ENCODE measurements around the gene SLF1.
A peak's percentile ranks its signal among the peaks of the same experiment; 100 is the strongest.

Gene SLF1

DNA sequence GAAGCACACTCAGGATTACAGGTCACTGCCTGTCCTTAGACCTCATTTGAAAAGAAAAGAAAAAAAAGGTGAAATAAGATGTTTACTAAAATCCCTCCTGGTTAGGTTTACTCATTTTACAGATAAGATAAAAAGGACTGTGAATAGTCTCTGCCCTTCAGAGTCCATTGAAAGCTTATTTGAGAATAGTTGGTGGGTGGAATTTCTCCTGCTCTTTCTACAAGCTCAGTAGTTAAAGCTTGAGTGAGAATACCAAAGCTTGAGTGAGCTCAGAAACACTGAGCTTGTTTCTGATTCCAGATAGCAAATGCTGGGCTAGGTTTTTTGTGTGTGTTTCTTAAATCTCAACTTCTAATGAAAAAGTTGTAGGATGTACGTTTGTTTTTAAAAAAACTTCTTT lies 106.7 kb downstream of the SLF1 start:
- no peak for ATAC-seq

DNA sequence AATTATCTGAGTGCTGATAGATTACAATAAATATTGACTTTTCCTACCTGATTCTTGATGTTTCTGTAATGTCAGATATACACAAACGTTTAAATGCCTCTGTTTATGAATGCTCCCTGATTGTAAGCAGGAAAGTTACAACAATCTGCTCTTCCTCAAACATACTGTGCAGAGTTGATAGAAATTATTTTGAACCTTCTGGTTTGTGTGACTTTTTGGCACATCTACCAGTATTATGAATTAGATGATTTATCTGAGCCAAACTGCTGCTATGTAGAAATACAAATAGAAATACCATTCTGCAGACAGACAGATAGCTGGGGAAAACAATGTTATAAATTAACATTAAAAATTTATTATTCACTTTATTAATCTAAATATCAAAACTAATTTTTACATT lies 113.0 kb downstream of the SLF1 start:
- no peak for ATAC-seq

DNA sequence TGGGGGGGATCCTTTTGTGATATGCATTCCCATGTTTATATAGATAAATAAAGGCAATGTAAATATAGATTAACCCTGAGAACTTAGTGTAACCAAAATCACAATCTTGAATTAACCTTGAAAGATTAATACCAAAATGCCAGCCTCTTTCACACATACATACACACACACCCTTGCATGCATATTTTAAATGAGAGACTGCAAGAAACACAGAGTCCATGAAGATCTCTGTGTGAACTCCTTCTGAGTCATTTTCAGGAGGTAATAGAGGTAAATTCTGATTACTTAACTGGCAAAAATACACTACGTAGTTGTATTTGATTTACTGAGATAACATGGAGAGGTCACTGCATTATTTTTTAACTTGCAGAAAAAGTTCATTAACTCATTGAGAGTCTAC lies 118.0 kb downstream of the SLF1 start:
- no peak for ATAC-seq

DNA sequence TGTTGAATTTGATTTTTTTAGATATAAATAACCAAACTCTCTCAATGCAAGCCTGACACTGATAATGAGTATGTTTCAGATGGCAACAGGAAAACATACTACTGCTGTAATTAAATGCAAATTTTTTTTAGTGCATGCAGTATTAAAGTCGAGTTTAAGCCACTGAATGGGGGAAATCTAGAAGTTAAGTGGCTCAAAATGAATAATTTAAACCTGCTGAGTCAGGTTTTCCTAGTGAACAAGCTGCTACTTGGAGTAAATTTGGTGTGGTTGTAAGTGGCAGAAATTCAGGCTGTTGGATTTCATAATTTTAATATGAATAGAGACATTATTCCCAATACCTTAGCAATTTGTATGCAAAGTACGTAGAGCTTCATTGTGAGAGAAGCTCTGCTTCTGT lies 121.8 kb downstream of the SLF1 start:
- no peak for ATAC-seq

DNA sequence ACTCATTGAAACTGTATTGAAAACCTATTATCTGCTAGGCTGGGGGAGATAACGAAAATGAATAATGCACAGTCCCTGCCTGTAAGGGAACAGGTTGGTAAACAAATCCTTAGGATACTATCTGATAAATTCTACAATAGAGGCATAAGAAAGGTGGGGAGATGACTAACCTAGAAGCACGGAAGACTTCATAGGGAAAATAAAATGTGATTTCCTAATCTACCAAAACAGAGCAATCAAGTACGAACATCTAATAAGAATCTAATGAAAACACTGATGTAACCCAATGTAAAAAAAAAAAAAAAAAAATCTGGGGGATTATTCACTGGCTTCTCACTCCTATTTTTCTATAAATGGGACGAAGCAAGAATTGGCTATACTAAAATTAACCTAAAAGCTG lies 124.4 kb downstream of the SLF1 start:
- no peak for ATAC-seq

DNA sequence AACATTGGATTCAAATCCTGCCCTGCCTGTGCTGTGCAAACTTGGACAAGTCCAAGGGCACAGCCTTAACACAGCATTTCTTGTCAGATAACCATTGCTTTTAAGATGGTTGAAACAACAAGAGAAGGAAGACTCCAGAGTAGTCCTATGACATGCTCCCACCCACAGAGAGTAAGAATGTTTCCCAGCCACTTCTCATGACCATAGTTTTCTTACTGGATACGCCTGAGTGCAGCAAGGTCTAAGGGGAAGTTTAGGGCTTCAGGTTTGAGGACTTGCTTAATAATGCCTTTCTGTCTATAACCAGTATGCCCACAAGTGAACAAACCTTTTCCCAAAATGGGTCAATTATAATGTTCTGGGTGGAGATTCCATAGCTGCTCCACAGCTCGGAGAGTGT lies 126.4 kb downstream of the SLF1 start:
- no peak for ATAC-seq

DNA sequence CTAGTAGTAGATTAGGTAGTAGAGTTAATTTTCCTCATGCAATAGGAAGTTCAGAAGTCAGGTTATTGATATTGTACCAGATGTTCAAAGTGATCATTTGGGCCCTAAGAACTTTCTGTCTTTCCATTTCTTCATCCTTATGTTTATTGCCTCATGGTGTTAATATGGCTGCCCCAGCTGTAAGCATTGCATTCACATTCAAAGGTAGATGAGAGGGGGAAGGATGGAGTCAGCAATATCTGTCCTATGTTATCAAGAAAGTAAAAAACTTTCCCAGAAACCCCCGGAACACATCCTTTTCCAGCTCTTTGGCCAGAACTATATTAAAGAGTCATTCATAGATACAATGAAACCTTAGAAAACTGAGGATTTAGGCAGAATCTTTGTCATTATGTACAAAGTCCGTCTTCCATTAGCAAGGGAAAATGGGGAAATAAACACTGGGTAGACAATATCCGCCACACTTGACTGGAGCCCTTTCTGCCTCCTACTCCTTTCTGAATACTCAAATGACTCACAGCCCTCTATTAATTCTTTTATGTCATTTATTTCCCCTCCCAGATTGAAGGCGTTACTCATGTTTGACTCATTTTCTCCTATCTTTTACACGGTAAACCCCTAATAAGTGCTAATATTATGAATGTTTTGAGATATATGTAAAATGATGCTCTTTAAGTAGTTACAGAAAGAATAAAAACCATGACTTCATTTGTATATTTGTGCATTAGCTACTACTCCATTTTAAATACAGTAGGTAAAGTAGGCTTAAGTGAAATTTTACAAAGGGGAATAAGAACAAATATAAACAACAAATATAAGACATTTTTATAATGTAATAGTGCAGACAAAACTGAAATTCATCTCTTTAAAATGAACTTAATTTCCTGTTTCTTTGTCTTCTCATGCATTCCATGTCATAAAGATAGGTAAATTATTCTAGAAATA lies 127.6 kb downstream of the SLF1 start:
- ATAC-seq: peak; percentile 84 to 88

DNA sequence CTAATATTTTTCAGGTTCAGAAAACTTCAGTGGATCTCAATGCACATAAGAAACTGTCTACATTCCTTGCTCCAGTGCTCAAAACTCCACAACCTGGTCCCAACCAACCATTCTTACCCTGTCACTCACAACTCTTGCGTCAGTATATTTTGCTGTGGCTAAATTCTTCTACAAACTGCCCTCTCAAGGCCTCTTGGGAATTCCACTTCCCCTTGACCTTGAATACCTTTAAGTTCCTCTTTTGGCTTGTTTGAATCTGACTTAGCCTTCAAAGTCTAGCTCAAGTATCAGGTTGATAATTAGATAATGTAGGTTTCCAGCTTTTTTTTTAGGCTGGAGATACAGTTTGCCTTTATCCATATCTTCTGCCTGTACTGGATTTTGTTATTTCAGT lies 128.3 kb downstream of the SLF1 start:
- no peak for ATAC-seq
